PFSK-1 (cell line): ENCODE measurements around the gene SNX10.

ENCODE experiments used
- FOXP2 ChIP-seq: optimal IDR thresholded peaks from 2 replicates; pipeline ENCODE3; 2011; ENCODE audit warnings: borderline replicate concordance, control low read depth, inconsistent platforms; ENCODE audit not compliant: insufficient read depth; ENCODE audit errors: extremely low read length, extremely low read depth
- POLR2AphosphoS5 ChIP-seq: IDR thresholded peaks from 2 replicates; pipeline ENCODE4 v1.6.1; 2012; ENCODE audit warnings: low read depth, mild to moderate bottlenecking, control low read depth, low read length, moderate library complexity
- REST ChIP-seq, 2 experiments: IDR thresholded peaks; 2 replicates each; pipeline versions ENCODE4 v1.6.1 to v1.8.0; 2011 to 2012; ENCODE audit warnings: low read depth in 2 of 2, low read length in 2 of 2, control low read depth in 1 of 2, inconsistent platforms in 1 of 2, mild to moderate bottlenecking in 1 of 2, moderate library complexity in 1 of 2; ENCODE audit not compliant: insufficient read depth in 1 of 2
- SIN3A ChIP-seq: IDR thresholded peaks from 2 replicates; pipeline ENCODE4 v1.6.1; 2012; ENCODE audit warnings: mild to moderate bottlenecking, low read length, moderate library complexity, borderline replicate concordance; ENCODE audit not compliant: insufficient read depth
- TAF1 ChIP-seq: IDR thresholded peaks from 2 replicates; pipeline ENCODE4 v1.6.1; 2012; ENCODE audit warnings: low read length, control low read depth, borderline replicate concordance; ENCODE audit not compliant: insufficient read depth

Gene SNX10

GRCh38 chr7:26376175-26376917 is 84.7 kb downstream of the SNX10 start:
- TF ChIP-seq TAF1 (no peak), FOXP2 (no peak), SIN3A (no peak), REST (IDR thresholded peaks at IDR 0.05; ENCODE audit: insufficient read depth in 1 of 2, low read depth in 2 of 2, low read length in 2 of 2) (no peak), POLR2AphosphoS5 (no peak)

- TF ChIP-seq FOXP2 (no peak), TAF1 (no peak), REST (IDR thresholded peaks at IDR 0.05; ENCODE audit: insufficient read depth in 1 of 2, low read depth in 2 of 2, low read length in 2 of 2) (no peak), SIN3A (no peak), POLR2AphosphoS5 (no peak)
Measured at GRCh38 chr7:26378016-26378415, 86.4 kb downstream of the SNX10 start.

- TF ChIP-seq TAF1: no peak
- no peak for TF ChIP-seq SIN3A
- no peak for TF ChIP-seq REST (IDR thresholded peaks at IDR 0.05; ENCODE audit: insufficient read depth in 1 of 2, low read depth in 2 of 2, low read length in 2 of 2)
- TF ChIP-seq FOXP2: no peak
Measured at GRCh38 chr7:26379711-26380110, 88.0 kb downstream of the SNX10 start.

GRCh38 chr7:26381476-26382353 is 90.1 kb downstream of the SNX10 start:
- TF ChIP-seq REST (IDR thresholded peaks at IDR 0.05; ENCODE audit: insufficient read depth in 1 of 2, low read depth in 2 of 2, low read length in 2 of 2): no peak
- no peak for TF ChIP-seq TAF1
- no peak for TF ChIP-seq POLR2AphosphoS5
- no peak for TF ChIP-seq FOXP2
- TF ChIP-seq SIN3A: no peak
